Measurements from ENCODE around the gene HTRA2.

HTRA2 gene

DNA sequence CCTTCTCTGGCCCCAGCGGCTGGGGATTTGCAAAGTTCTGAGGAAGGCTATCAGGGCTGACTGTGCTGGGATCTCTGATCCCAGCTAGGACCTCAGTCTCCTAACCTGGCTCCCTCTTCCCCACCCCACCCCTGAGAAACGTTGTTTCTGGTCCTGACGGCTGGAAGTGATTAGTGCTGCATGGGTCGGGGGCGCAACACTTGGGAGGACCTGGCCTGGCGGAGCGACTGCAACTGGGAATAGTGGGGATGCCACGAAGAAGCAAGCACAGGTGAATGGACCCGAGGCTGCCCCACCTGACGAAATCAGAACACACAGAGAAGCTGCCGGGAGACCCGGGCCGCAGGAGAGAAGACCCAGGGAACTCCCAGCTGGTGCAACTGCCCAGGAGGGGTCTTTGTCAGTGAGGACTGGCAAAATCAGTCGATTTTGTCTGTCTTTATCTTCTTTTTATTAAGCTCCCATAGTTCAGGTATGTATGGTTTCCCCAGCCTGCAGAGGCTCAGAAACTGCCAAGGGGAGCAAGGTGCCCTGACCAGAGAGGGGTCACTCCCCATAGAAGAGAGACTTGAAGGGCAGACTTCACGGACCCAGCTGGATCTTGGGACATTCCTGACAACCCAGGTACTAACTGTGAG is 29.7 kb upstream of the HTRA2 start:
- DNase-seq (ENCODE audit: insufficient read length, low spot score), result no peak
- no peak for FAIRE-seq
- TF ChIP-seq TAF1 (IDR thresholded peaks at IDR 0.05; ENCODE audit: low read depth, low read length), result no peak

GRCh38 chr2:74500578-74500946 is 29.2 kb upstream of the HTRA2 start:
- TF ChIP-seq POLR2A (IDR thresholded peaks at IDR 0.05; ENCODE audit: low read depth, low read length) (no peak), POLR2AphosphoS5 (IDR thresholded peaks at IDR 0.05; ENCODE audit: low read depth, low read length) (no peak), SPI1 (IDR thresholded peaks at IDR 0.05; ENCODE audit: low read depth, low read length) (no peak), PAX5 (IDR thresholded peaks at IDR 0.05; ENCODE audit: insufficient read depth, low read length, severe bottlenecking) (no peak), TAF1 (IDR thresholded peaks at IDR 0.05; ENCODE audit: low read depth, low read length) (no peak), POU2F2 (IDR thresholded peaks at IDR 0.05; ENCODE audit: low read depth, low read length) (no peak)
- DNase-seq (ENCODE audit: insufficient read length, low spot score), result no peak

DNA sequence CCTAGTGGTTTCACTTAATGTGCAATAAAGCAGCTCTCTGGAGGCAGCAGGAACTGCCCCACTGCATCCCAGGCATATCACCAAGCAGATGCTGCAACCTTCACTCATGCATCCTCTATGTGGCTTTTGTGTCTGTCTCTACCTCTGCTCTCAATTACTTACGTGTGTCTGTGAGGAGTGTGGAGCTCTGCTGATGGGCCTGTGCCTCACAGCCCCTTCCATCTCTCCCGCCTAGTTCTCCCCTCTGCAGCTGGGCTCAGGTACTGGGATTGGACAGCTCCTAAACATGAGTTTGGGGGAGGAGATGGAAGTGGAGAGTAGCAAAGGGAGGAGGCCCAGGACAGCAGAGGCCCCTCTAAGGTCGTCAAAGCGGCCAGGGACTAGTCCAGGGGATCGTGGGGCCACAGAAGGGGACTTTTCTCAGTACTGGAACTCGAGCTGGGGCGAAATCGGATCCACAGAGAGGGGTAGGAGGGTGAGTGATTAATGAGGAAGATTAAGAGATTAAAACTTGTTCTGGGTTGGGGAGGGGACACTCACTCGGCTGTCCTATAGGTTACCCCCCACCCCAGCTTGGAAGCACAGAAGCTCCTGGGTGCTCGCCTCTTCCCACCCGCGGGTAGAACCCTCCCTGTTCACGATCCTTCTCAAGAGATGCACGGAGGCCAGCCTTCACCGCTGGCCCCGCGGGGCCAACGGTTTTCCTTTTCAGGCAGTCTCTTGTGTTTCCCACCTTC is 28.2 kb upstream of the HTRA2 start:
- FAIRE-seq, result no peak
- TF ChIP-seq POU2F2 (IDR thresholded peaks at IDR 0.05; ENCODE audit: low read depth, low read length) (no peak), POLR2AphosphoS5 (IDR thresholded peaks at IDR 0.05; ENCODE audit: low read depth, low read length) (no peak), PAX5 (IDR thresholded peaks at IDR 0.05; ENCODE audit: insufficient read depth, low read length, severe bottlenecking) (no peak), TAF1 (IDR thresholded peaks at IDR 0.05; ENCODE audit: low read depth, low read length) (no peak), SPI1 (IDR thresholded peaks at IDR 0.05; ENCODE audit: low read depth, low read length) (no peak), POLR2A (IDR thresholded peaks at IDR 0.05; ENCODE audit: low read depth, low read length) (no peak)
- DNase-seq (ENCODE audit: insufficient read length, low spot score), result no peak

More at GRCh38 chr2:74500578-74500946, 29.2 kb upstream of the HTRA2 start:
- FAIRE-seq, result no peak

GRCh38 chr2:74502147-74502719 is 27.5 kb upstream of the HTRA2 start:
- FAIRE-seq (no peak), DNase-seq (ENCODE audit: insufficient read length, low spot score) (no peak)
- TF ChIP-seq PAX5 (IDR thresholded peaks at IDR 0.05; ENCODE audit: insufficient read depth, low read length, severe bottlenecking) (no peak), TAF1 (IDR thresholded peaks at IDR 0.05; ENCODE audit: low read depth, low read length) (no peak), POU2F2 (IDR thresholded peaks at IDR 0.05; ENCODE audit: low read depth, low read length) (no peak), SPI1 (IDR thresholded peaks at IDR 0.05; ENCODE audit: low read depth, low read length) (no peak), POLR2A (IDR thresholded peaks at IDR 0.05; ENCODE audit: low read depth, low read length) (no peak), POLR2AphosphoS5 (IDR thresholded peaks at IDR 0.05; ENCODE audit: low read depth, low read length) (no peak)

DNA sequence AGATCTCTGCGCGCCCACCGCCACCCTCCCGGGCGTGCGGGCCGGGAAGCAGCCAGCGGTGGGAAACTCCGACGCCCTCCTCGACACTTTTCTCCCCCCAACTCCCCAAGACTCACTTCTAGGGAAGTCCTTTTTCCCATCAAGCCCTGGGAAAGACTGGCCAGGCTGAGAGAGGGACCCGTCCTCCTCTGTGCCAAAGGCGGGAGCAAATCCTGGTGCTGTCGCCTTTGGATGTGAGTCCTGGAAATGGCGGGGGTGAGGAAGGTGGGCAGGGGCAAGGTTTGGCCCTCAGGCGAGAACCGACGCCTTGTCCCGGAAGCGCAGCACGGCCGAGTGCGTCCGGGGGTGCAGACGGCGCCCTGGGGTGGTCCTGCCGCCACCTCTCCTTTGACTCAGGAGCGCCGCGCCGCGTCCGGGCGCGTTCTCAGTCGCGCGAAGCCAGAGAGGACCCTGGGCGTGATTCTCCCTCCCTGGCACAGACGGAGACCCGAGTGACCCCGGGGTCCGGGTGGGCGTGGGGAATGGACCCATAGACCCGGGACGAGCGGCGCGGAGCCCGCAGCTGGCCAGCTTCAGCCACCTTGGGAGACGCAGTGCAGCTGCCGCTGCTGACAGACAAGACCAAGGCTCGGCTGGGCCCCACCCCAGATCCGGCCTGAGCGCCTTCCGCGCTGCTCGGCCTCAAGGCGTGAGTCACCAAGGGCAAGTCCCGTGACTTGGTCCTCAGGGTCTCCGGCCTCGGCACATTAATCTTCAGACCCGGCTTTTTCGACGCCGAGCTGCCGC is 26.8 kb upstream of the HTRA2 start:
- TF ChIP-seq POLR2AphosphoS5 (IDR thresholded peaks at IDR 0.05; ENCODE audit: low read depth, low read length), result 0 out of 2 replicates have a peak, but pooled peaks have one; percentile 29
- TF ChIP-seq POU2F2 (IDR thresholded peaks at IDR 0.05; ENCODE audit: low read depth, low read length), result no peak
- TF ChIP-seq PAX5 (IDR thresholded peaks at IDR 0.05; ENCODE audit: insufficient read depth, low read length, severe bottlenecking), result no peak
- no peak for TF ChIP-seq SPI1 (IDR thresholded peaks at IDR 0.05; ENCODE audit: low read depth, low read length)
- TF ChIP-seq POLR2A (IDR thresholded peaks at IDR 0.05; ENCODE audit: low read depth, low read length), result peak; percentile 60; the same call in 1 of the 2 replicates
- peak; percentile 34; the same call in 1 of the 2 replicates for TF ChIP-seq TAF1 (IDR thresholded peaks at IDR 0.05; ENCODE audit: low read depth, low read length)
- no peak for DNase-seq (ENCODE audit: insufficient read length, low spot score)
- peak; percentile 66 for FAIRE-seq

DNA sequence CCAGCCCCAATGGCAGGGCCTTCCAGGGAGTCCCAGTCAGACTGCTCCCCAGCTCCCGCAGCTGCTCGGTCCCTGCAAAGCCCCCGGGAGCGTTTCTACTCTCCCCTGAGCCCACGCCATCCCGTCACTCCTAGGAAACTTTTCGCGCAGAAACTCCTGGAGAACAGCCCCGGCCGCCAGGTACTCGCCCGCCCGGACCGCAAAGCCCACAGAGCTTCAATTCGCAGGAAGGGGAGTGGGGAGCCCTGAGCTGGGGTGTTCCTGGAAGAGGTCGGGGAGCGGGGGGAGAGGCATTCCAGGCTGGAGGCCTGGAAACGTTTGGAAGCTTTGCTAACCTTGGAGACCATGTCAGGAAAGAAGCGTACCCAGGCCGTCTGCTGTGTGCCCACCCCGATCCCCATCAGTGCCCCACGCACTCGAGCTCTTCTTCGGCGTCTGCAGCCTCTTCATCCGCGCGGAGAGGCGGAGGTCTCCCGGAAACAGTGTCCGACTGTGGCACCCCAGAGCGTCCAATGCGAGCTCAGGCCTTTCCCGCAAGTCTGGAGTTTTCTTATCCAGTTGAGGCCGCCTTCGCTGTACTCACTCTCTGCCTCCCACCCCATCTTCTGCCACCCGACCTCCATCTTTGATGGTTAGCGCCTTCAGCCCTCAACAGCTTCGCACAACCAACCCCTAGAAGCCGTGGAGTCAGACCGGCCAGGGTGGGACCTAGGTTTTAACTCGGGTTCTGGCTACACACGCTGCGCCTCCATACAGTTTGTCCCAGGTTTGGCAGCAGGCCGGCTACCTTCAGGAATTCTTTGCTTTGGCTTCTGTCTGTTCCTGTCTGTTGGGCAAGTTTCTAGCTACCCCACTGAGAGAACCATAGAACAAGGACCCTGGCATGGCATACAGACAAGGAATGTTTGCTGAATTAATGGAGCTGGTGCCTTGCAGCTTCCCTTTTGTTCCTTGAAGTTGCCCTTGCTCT is 25.9 kb upstream of the HTRA2 start:
- TF ChIP-seq SPI1 (IDR thresholded peaks at IDR 0.05; ENCODE audit: low read depth, low read length), result no peak
- TF ChIP-seq POLR2A (IDR thresholded peaks at IDR 0.05; ENCODE audit: low read depth, low read length), result no peak
- no peak for TF ChIP-seq TAF1 (IDR thresholded peaks at IDR 0.05; ENCODE audit: low read depth, low read length)
- TF ChIP-seq POU2F2 (IDR thresholded peaks at IDR 0.05; ENCODE audit: low read depth, low read length), result no peak
- TF ChIP-seq PAX5 (IDR thresholded peaks at IDR 0.05; ENCODE audit: insufficient read depth, low read length, severe bottlenecking), result no peak
- no peak for TF ChIP-seq POLR2AphosphoS5 (IDR thresholded peaks at IDR 0.05; ENCODE audit: low read depth, low read length)
- FAIRE-seq, result no peak
- DNase-seq (ENCODE audit: insufficient read length, low spot score), result no peak

DNA sequence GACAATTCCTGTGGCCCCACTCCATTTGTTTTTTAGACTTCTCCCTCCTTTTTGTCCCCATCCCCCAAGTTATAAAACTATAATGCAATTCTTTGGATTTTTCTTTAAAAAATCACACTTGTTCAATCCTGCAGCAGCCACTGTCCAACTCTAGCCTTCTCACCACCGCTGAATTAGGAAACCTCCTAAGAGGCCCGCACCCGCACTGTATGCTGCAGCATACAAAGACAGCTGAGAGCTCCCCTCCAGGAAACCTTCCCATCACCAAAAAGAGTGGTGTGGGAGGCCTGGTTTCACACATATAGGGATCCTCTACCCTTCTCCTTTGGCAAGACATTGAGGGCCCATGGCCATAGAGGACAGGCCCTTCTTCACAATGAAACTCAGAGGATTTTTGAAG is 25.1 kb upstream of the HTRA2 start:
- DNase-seq (ENCODE audit: insufficient read length, low spot score) (no peak), FAIRE-seq (no peak)
- TF ChIP-seq TAF1 (IDR thresholded peaks at IDR 0.05; ENCODE audit: low read depth, low read length) (no peak), POLR2A (IDR thresholded peaks at IDR 0.05; ENCODE audit: low read depth, low read length) (no peak), POLR2AphosphoS5 (IDR thresholded peaks at IDR 0.05; ENCODE audit: low read depth, low read length) (no peak), POU2F2 (IDR thresholded peaks at IDR 0.05; ENCODE audit: low read depth, low read length) (no peak), SPI1 (IDR thresholded peaks at IDR 0.05; ENCODE audit: low read depth, low read length) (no peak), PAX5 (IDR thresholded peaks at IDR 0.05; ENCODE audit: insufficient read depth, low read length, severe bottlenecking) (no peak)

GRCh38 chr2:74505448-74506246 is 24.1 kb upstream of the HTRA2 start:
- no peak for FAIRE-seq
- TF ChIP-seq POU2F2 (IDR thresholded peaks at IDR 0.05; ENCODE audit: low read depth, low read length) (no peak), SPI1 (IDR thresholded peaks at IDR 0.05; ENCODE audit: low read depth, low read length) (no peak), PAX5 (IDR thresholded peaks at IDR 0.05; ENCODE audit: insufficient read depth, low read length, severe bottlenecking) (no peak), TAF1 (IDR thresholded peaks at IDR 0.05; ENCODE audit: low read depth, low read length) (no peak), POLR2A (IDR thresholded peaks at IDR 0.05; ENCODE audit: low read depth, low read length) (no peak), POLR2AphosphoS5 (IDR thresholded peaks at IDR 0.05; ENCODE audit: low read depth, low read length) (no peak)
- DNase-seq (ENCODE audit: insufficient read length, low spot score), result no peak
